ENCODE results near the gene CDH4.

The CDH4 gene

DNA sequence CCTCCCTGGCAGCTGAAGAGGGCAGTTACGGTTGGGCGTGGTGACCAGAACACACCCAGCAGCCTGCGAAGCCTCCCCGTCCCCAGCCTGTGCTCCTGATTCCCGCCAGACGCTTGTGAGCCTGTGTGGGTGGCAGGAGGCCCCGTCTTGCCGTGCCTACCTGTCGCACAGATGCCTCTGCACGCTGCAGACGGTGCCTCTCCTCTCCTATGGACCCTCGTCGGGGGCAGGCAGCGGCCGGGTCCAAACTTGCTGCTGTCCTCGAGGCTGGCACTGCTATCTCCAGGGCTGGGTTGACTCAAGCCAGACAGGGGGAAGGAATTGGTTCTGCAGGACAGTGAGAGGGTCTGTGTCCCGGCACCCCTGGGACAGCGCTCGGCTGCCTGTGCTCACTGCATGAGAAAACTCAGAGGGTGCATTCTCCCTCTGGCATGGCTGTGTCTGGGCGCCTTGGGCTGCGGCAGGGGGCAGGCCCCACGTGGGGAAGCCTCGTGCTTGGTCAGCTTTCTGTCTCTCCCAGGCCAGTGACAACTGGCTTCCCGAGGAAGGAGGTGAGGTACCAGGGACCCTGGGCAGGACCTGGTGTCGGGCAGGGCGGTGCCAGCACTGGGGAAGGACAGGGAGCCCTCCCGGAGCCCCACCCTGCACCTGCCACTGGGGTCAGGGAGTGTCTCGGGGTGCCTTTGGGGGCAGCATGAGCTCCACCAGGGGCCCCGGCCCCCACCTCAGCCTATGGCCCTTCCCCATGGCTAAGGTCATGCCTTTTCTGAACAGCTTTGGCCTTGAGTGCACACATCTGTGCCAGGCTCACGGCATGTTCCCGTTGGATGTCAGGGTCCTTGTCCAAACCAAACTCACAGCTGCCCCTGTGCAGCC lies 686.1 kb downstream of the CDH4 start:
- DNase-seq (ENCODE audit: low spot score), result no peak
- H3K27ac ChIP-seq, result no peak overlapping the region
- ChIA-PET POLR2A (ENCODE audit: low non-redundant PET) (no interaction called here), CTCF (interaction anchor here (0.6 to 0.7 kb wide), 2 partner anchors 27 to 58 kb away, joined by 3 read pairs; no protein-coding TSS in a partner anchor)
- TF ChIP-seq, protein P1, sequence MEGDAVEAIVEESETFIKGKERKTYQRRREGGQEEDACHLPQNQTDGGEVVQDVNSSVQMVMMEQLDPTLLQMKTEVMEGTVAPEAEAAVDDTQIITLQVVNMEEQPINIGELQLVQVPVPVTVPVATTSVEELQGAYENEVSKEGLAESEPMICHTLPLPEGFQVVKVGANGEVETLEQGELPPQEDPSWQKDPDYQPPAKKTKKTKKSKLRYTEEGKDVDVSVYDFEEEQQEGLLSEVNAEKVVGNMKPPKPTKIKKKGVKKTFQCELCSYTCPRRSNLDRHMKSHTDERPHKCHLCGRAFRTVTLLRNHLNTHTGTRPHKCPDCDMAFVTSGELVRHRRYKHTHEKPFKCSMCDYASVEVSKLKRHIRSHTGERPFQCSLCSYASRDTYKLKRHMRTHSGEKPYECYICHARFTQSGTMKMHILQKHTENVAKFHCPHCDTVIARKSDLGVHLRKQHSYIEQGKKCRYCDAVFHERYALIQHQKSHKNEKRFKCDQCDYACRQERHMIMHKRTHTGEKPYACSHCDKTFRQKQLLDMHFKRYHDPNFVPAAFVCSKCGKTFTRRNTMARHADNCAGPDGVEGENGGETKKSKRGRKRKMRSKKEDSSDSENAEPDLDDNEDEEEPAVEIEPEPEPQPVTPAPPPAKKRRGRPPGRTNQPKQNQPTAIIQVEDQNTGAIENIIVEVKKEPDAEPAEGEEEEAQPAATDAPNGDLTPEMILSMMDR (conservative IDR thresholded peaks at IDR 0.05; ENCODE audit: low read depth), result no peak

GRCh38 chr20:61938839-61939690 lies 687.0 kb downstream of the CDH4 start:
- ChIA-PET CTCF (interaction anchor here (0.6 to 0.7 kb wide), 2 partner anchors 26 to 58 kb away, joined by 3 read pairs; no protein-coding TSS in a partner anchor), POLR2A (ENCODE audit: low non-redundant PET) (interaction anchor here (0.5 kb wide), 1 partner anchor 367 kb away, joined by 3 read pairs; no protein-coding TSS in a partner anchor)
- TF ChIP-seq, protein P1 (conservative IDR thresholded peaks at IDR 0.05; ENCODE audit: low read depth), result no peak
- DNase-seq (ENCODE audit: low spot score), result no peak
- H3K27ac ChIP-seq, result no peak overlapping the region

DNA sequence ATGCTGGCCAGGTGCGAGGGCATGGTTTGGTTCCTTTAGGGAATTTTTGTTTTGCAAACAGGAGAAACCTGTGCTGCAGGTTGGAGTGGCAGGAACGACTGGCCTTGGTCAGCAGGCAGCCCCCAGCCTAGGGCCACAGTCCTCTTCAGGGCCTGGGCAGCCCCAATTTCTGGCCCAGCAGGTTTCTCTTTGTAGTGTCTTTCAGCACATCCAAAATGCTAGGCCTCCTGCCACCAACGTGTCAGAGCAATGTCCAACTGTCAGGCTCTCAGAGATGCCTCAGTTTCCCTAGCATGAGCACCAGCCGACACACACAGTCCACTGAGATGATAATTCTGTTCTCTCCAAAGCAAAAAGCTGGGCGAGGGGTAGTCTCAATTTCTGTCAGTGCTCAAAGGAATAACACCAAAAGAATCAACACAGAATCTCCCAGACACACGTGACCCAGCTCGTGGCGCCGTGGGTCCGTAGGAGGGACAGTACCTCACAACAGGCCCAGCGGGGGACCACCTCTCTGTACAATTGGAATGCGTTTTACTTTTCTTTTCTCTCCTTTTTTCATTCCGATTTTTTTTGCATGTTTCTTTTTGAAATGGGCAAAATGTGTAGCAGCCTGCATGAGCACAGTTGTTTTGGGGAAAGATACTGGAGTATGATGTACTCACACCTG lies 687.8 kb downstream of the CDH4 start:
- no peak for DNase-seq (ENCODE audit: low spot score)
- CTCF ChIA-PET, result no interaction called here
- POLR2A ChIA-PET (ENCODE audit: low non-redundant PET), result no interaction called here
- TF ChIP-seq, protein P1 (conservative IDR thresholded peaks at IDR 0.05; ENCODE audit: low read depth), result no peak
- H3K27ac ChIP-seq, result no peak overlapping the region

DNA sequence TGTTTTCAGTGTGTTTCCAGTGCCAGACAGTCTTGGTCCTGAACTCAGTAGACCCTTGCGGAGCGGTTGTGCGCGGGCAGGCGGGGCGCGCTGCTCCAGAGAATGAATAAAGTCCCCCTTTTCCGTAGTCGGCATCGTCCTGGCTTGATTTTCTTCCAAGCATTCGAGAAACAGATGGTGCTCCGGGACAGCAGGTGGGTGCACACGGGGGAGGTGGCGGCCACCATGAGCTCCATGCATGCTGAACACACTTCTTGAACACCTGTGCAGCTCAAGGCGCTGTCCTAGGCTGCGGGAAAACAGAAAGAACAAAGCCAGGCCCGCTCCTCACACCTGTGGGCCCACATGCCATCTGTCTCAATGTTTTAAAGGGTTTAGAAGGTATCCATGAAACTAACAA lies 688.4 kb downstream of the CDH4 start:
- DNase-seq (ENCODE audit: low spot score), result no peak
- POLR2A ChIA-PET (ENCODE audit: low non-redundant PET), result no interaction called here
- CTCF ChIA-PET, result interaction anchor here (0.6 to 0.7 kb wide), 2 partner anchors 10 to 396 kb away, joined by 3 to 6 read pairs; no protein-coding TSS in a partner anchor
- no peak overlapping the region for H3K27ac ChIP-seq
- TF ChIP-seq, protein P1 (conservative IDR thresholded peaks at IDR 0.05; ENCODE audit: low read depth), result no peak

DNA sequence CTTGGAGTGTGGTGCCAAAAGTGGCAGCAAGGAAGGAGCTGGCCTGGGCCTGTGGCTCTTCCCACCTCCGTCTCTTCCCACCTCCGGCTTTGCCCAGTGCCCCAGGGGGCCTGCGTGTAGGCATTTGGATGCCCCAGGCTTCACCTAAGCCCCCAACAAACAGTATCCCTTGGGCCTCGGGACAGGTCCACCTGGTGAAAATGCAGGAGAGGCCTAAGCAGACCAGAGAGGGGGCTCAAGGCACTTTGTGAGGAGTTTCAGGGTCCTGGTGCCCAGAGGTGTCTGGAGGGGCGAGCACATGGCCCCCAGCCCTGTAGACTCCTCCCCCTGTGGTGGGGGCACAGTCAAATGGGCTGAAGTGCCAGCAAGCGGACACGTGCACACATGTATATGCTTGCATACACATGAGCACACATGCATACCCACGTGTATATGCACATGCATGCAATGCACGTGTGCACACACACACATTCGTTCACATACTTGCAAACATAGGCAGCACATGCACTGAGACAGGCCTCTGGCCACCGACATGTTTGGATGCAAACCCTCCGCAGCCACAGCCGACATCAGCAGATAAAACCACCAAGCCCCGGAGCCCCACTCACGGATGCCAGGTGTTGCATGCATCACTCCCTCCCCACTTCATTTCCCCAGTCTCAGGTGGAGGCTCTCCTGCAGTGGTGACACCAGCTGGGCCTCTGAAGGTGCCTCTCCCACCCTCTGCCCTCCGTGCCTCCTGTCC lies 689.1 kb downstream of the CDH4 start:
- DNase-seq (ENCODE audit: low spot score), result no peak
- H3K27ac ChIP-seq, result no peak overlapping the region
- CTCF ChIA-PET, result interaction anchor here (0.6 to 0.7 kb wide), 2 partner anchors 10 to 397 kb away, joined by 3 to 6 read pairs; no protein-coding TSS in a partner anchor
- POLR2A ChIA-PET (ENCODE audit: low non-redundant PET), result no interaction called here
- TF ChIP-seq, protein P1 (conservative IDR thresholded peaks at IDR 0.05; ENCODE audit: low read depth), result no peak
